ENCODE measurements around the gene NAP1L5.
A peak's percentile ranks its signal among the peaks of the same experiment; 100 is the strongest.

The NAP1L5 gene

GRCh38 chr4:88722276-88722780 lies 24.7 kb upstream of the NAP1L5 start:
- no peak for DNase-seq (ENCODE audit: low spot score)

GRCh38 chr4:88720451-88721428 lies 23.1 kb upstream of the NAP1L5 start:
- no peak for DNase-seq (ENCODE audit: low spot score)

GRCh38 chr4:88719381-88719780 lies 21.8 kb upstream of the NAP1L5 start:
- no peak for DNase-seq (ENCODE audit: low spot score)

- DNase-seq (ENCODE audit: low spot score), result no peak
Observed at GRCh38 chr4:88718098-88718497, 20.5 kb upstream of the NAP1L5 start.

- no peak for DNase-seq (ENCODE audit: low spot score)
Observed at GRCh38 chr4:88713782-88714181, 16.2 kb upstream of the NAP1L5 start.

GRCh38 chr4:88709989-88710388 lies 12.4 kb upstream of the NAP1L5 start:
- no peak for DNase-seq (ENCODE audit: low spot score)

- DNase-seq (ENCODE audit: low spot score), result peak; percentile 89
Observed at GRCh38 chr4:88706574-88706973, 8.9 kb upstream of the NAP1L5 start.

- DNase-seq (ENCODE audit: low spot score), result no peak
Observed at GRCh38 chr4:88705805-88706492, 8.3 kb upstream of the NAP1L5 start.

GRCh38 chr4:88705223-88705622 lies 7.6 kb upstream of the NAP1L5 start:
- DNase-seq (ENCODE audit: low spot score), result no peak

- DNase-seq (ENCODE audit: low spot score), result no peak
Observed at GRCh38 chr4:88702782-88703181, 5.2 kb upstream of the NAP1L5 start.

GRCh38 chr4:88698519-88698918 lies 890 bp upstream of the NAP1L5 start:
- DNase-seq (ENCODE audit: low spot score), result no peak

- peak; percentile 59 for DNase-seq (ENCODE audit: low spot score)
Observed at GRCh38 chr4:88697141-88697540, 488 bp downstream of the NAP1L5 start.

GRCh38 chr4:88696630-88697029 lies 999 bp downstream of the NAP1L5 start:
- no peak for DNase-seq (ENCODE audit: low spot score)

GRCh38 chr4:88693792-88694191 lies 3.8 kb downstream of the NAP1L5 start:
- DNase-seq (ENCODE audit: low spot score), result no peak

GRCh38 chr4:88690355-88690754 lies 7.3 kb downstream of the NAP1L5 start:
- no peak for DNase-seq (ENCODE audit: low spot score)

GRCh38 chr4:88681209-88681608 lies 16.4 kb downstream of the NAP1L5 start:
- no peak for DNase-seq (ENCODE audit: low spot score)

GRCh38 chr4:88675543-88675942 lies 22.1 kb downstream of the NAP1L5 start:
- no peak for DNase-seq (ENCODE audit: low spot score)

GRCh38 chr4:88674979-88675378 lies 22.6 kb downstream of the NAP1L5 start:
- no peak for DNase-seq (ENCODE audit: low spot score)

- no peak for DNase-seq (ENCODE audit: low spot score)
Observed at GRCh38 chr4:88674565-88674964, 23.1 kb downstream of the NAP1L5 start.

- no peak for DNase-seq (ENCODE audit: low spot score)
Observed at GRCh38 chr4:88673886-88674285, 23.7 kb downstream of the NAP1L5 start.

GRCh38 chr4:88672987-88673386 lies 24.6 kb downstream of the NAP1L5 start:
- DNase-seq (ENCODE audit: low spot score), result peak; percentile 47

GRCh38 chr4:88661739-88662138 lies 35.9 kb downstream of the NAP1L5 start:
- no peak for DNase-seq (ENCODE audit: low spot score)
